Astrocyte (in vitro differentiated cells and primary cell): ENCODE results near the gene RIMKLB.
"Not testable (repeated sequence)": the region's sequence is repeated elsewhere in the genome, so short reads cannot be mapped to it uniquely, and the experiment has no call there.

Experiments used
- CTCF ChIP-seq: IDR thresholded peaks from 2 replicates; pipeline ENCODE4 v1.5.1; 2011; ENCODE audit warnings: low read depth, mild to moderate bottlenecking, inconsistent platforms, low read length, moderate library complexity; ENCODE audit not compliant: insufficient read depth
- EZH2 ChIP-seq: IDR thresholded peaks from 2 replicates; pipeline ENCODE4 v1.6.1; 2012; ENCODE audit warnings: mild to moderate bottlenecking, low read length, inconsistent platforms; ENCODE audit not compliant: insufficient read depth

- not testable (repeated sequence) for TF ChIP-seq CTCF, EZH2
Measured at GRCh38 chr12:8789341-8790013, 91.7 kb downstream of the RIMKLB start.
